Measurements from ENCODE around the gene MCM5.
A peak's percentile ranks its signal among the peaks of the same experiment; 100 is the strongest.
"Not testable (repeated sequence)": the region's sequence is repeated elsewhere in the genome, so short reads cannot be mapped to it uniquely, and the experiment has no call there.

Gene MCM5

GRCh38 chr22:35444685-35445399 is 44.9 kb downstream of the MCM5 start:
- H3K4me3 ChIP-seq (ENCODE audit: low read depth, low read length): no peak overlapping the region
- DNase-seq (ENCODE audit: low read depth): no peak

GRCh38 chr22:35445933-35446332 is 46.0 kb downstream of the MCM5 start:
- H3K4me3 ChIP-seq (ENCODE audit: low read depth, low read length): no peak overlapping the region
- DNase-seq (ENCODE audit: low read depth): no peak

GRCh38 chr22:35446365-35446764 is 46.4 kb downstream of the MCM5 start:
- H3K4me3 ChIP-seq (ENCODE audit: low read depth, low read length): no peak overlapping the region
- peak; percentile 73 for DNase-seq (ENCODE audit: low read depth)

- H3K4me3 ChIP-seq (ENCODE audit: low read depth, low read length): no peak overlapping the region
- DNase-seq (ENCODE audit: low read depth): no peak
Measured at GRCh38 chr22:35448523-35448922, 48.6 kb downstream of the MCM5 start.

GRCh38 chr22:35449829-35450689 is 50.1 kb downstream of the MCM5 start:
- no peak for DNase-seq (ENCODE audit: low read depth)
- no peak overlapping the region for H3K4me3 ChIP-seq (ENCODE audit: low read depth, low read length)

GRCh38 chr22:35450824-35451569 is 51.1 kb downstream of the MCM5 start:
- no peak overlapping the region for H3K4me3 ChIP-seq (ENCODE audit: low read depth, low read length)
- no peak for DNase-seq (ENCODE audit: low read depth)

- no peak overlapping the region for H3K4me3 ChIP-seq (ENCODE audit: low read depth, low read length)
- DNase-seq (ENCODE audit: low read depth): no peak
Measured at GRCh38 chr22:35451592-35451991, 51.7 kb downstream of the MCM5 start.

- no peak for DNase-seq (ENCODE audit: low read depth)
- H3K4me3 ChIP-seq (ENCODE audit: low read depth, low read length): no peak overlapping the region
Measured at GRCh38 chr22:35452351-35452781, 52.4 kb downstream of the MCM5 start.

GRCh38 chr22:35452810-35453743 is 53.1 kb downstream of the MCM5 start:
- H3K4me3 ChIP-seq (ENCODE audit: low read depth, low read length): no peak overlapping the region
- no peak for DNase-seq (ENCODE audit: low read depth)

GRCh38 chr22:35454416-35455054 is 54.6 kb downstream of the MCM5 start:
- no peak overlapping the region for H3K4me3 ChIP-seq (ENCODE audit: low read depth, low read length)
- no peak for DNase-seq (ENCODE audit: low read depth)

- H3K4me3 ChIP-seq (ENCODE audit: low read depth, low read length): no peak overlapping the region
- DNase-seq (ENCODE audit: low read depth): no peak
Measured at GRCh38 chr22:35455529-35455928, 55.6 kb downstream of the MCM5 start.

- DNase-seq (ENCODE audit: low read depth): no peak
- no peak overlapping the region for H3K4me3 ChIP-seq (ENCODE audit: low read depth, low read length)
Measured at GRCh38 chr22:35456757-35457156, 56.8 kb downstream of the MCM5 start.

- no peak for DNase-seq (ENCODE audit: low read depth)
- no peak overlapping the region for H3K4me3 ChIP-seq (ENCODE audit: low read depth, low read length)
Measured at GRCh38 chr22:35457729-35458546, 58.0 kb downstream of the MCM5 start.

- DNase-seq (ENCODE audit: low read depth): no peak
- no peak overlapping the region for H3K4me3 ChIP-seq (ENCODE audit: low read depth, low read length)
Measured at GRCh38 chr22:35458547-35459422, 58.8 kb downstream of the MCM5 start.

GRCh38 chr22:35459423-35459894 is 59.5 kb downstream of the MCM5 start:
- no peak for DNase-seq (ENCODE audit: low read depth)
- H3K4me3 ChIP-seq (ENCODE audit: low read depth, low read length): no peak overlapping the region

GRCh38 chr22:35459976-35460375 is 60.0 kb downstream of the MCM5 start:
- DNase-seq (ENCODE audit: low read depth); H3K4me3 ChIP-seq (ENCODE audit: low read depth, low read length): not testable (repeated sequence)

GRCh38 chr22:35460688-35461087 is 60.7 kb downstream of the MCM5 start:
- H3K4me3 ChIP-seq (ENCODE audit: low read depth, low read length): no peak overlapping the region
- no peak for DNase-seq (ENCODE audit: low read depth)
